ENCODE measurements around the gene PCLAF. TPM values are rescaled to one million over a fixed set of nuclear protein-coding genes. Genes with fewer than 3 reads are reported as not detected.

The PCLAF gene
- total RNA-seq, 1 experiment from 2014 or later = 93.5 TPM

- H3K36me3 ChIP-seq (ENCODE audit: control insufficient read depth in 1 of 2, insufficient read depth in 2 of 2, low read length in 2 of 2) = 0 out of 4 replicates have a peak, but pooled peaks cover 2 to 3% of the 10 kb centered on the region in 2 experiments
- H3K4me3 ChIP-seq (replicated peaks in 1 of 2; ENCODE audit: low read depth in 1 of 2, low read length in 2 of 2) = no peak overlapping the region
- RAD21 ChIA-PET (ENCODE audit: low non-redundant PET in 1 of 2, low total read pairs in 2 of 2, uncharacterized antibody in 2 of 2, unreplicated experiment in 2 of 2) = no interaction called here
- no peaks in the 10 kb centered on the region for H4K20me1 ChIP-seq (ENCODE audit: insufficient read depth)
- TF ChIP-seq JUND (IDR thresholded peaks at IDR 0.05) = no peak
- TF ChIP-seq EZH2 (IDR thresholded peaks at IDR 0.05) = no peak
- TF ChIP-seq MAX (IDR thresholded peaks at IDR 0.05) = no peak
- no peak for TF ChIP-seq CEBPB (IDR thresholded peaks at IDR 0.05; ENCODE audit: low read depth)
- TF ChIP-seq RAD21 (IDR thresholded peaks at IDR 0.05; ENCODE audit: low read depth) = no peak
- no peak for TF ChIP-seq CTCF (IDR thresholded peaks at IDR 0.05 in 2 of 3, conservative IDR thresholded peaks at IDR 0.05 in 1 of 3; ENCODE audit: borderline replicate concordance in 1 of 3, insufficient read depth in 1 of 3, low read depth in 2 of 3, low read length in 2 of 3)
- TF ChIP-seq CBX3 (IDR thresholded peaks at IDR 0.05; ENCODE audit: low read depth) = no peak
- TF ChIP-seq POLR2A (IDR thresholded peaks at IDR 0.05; ENCODE audit: borderline replicate concordance, extremely low read depth, insufficient read depth, insufficient read length) = no peak
- no peak for TF ChIP-seq ZBTB33 (IDR thresholded peaks at IDR 0.05; ENCODE audit: extremely low read depth, insufficient replicate concordance, low read length)
- TF ChIP-seq FOSL1 (IDR thresholded peaks at IDR 0.05; ENCODE audit: low read depth) = no peak
- no peak for TF ChIP-seq ZFX (IDR thresholded peaks at IDR 0.05)
- no peak for TF ChIP-seq SP1 (IDR thresholded peaks at IDR 0.05; ENCODE audit: low read depth)
- no peak for TF ChIP-seq EGR1 (IDR thresholded peaks at IDR 0.05; ENCODE audit: low read depth)
- TF ChIP-seq ATF3 (IDR thresholded peaks at IDR 0.05) = no peak
- ATAC-seq (no peak), DNase-seq (ENCODE audit: low read depth, low spot score) (no peak)
- H2AFZ ChIP-seq (ENCODE audit: low read depth, low read length, poor library complexity, severe bottlenecking) = no peak overlapping the region
- H3K4me1 ChIP-seq (ENCODE audit: control insufficient read depth in 1 of 2, insufficient read depth in 2 of 2, low read length in 2 of 2) = peaks cover 7 to 8% of the 10 kb centered on the region in 2 experiments; a peak in 2 of 4 replicates
- no peaks in the 10 kb centered on the region for H3K9me2 ChIP-seq (ENCODE audit: insufficient read depth)
- no peaks in the 10 kb centered on the region for H3K9me3 ChIP-seq (ENCODE audit: control insufficient read depth in 1 of 2, insufficient read depth in 1 of 2, low read depth in 1 of 2, low read length in 2 of 2)
- intact Hi-C loops (cut with micrococcal nuclease) = loop anchor here (5.0 kb wide), 1 partner anchor 298 kb away; no protein-coding TSS in a partner anchor
- no TSS peak for BruUV-seq (replicated peaks)
- H3K27ac ChIP-seq (ENCODE audit: low read depth, low read length) = no peak overlapping the region
- H3K9ac ChIP-seq (ENCODE audit: low read length) = no peak overlapping the region
- H3K27me3 ChIP-seq (ENCODE audit: insufficient read depth, low read length) = no peaks in the 10 kb centered on the region
- H3K4me2 ChIP-seq (ENCODE audit: low read length) = no peak overlapping the region
- POLR2A ChIA-PET = no interaction called here
- CTCF ChIA-PET = no interaction called here
- no peaks in the 10 kb centered on the region for H3K79me2 ChIP-seq (ENCODE audit: insufficient read depth, low read length)
Observed at GRCh38 chr15:64429448-64429847, 48.2 kb upstream of the PCLAF start.
